NCI-H1105 (cell line): ENCODE data around the gene WDR46.
A peak's percentile ranks its signal among the peaks of the same experiment; 100 is the strongest.
"Not testable (repeated sequence)": the region's sequence is repeated elsewhere in the genome, so short reads cannot be mapped to it uniquely, and the experiment has no call there.

ENCODE experiments used
- DNase-seq: peaks from one replicate; lab custom pipeline; 2025; lab: John Stamatoyannopoulos, UW

Gene WDR46

DNA sequence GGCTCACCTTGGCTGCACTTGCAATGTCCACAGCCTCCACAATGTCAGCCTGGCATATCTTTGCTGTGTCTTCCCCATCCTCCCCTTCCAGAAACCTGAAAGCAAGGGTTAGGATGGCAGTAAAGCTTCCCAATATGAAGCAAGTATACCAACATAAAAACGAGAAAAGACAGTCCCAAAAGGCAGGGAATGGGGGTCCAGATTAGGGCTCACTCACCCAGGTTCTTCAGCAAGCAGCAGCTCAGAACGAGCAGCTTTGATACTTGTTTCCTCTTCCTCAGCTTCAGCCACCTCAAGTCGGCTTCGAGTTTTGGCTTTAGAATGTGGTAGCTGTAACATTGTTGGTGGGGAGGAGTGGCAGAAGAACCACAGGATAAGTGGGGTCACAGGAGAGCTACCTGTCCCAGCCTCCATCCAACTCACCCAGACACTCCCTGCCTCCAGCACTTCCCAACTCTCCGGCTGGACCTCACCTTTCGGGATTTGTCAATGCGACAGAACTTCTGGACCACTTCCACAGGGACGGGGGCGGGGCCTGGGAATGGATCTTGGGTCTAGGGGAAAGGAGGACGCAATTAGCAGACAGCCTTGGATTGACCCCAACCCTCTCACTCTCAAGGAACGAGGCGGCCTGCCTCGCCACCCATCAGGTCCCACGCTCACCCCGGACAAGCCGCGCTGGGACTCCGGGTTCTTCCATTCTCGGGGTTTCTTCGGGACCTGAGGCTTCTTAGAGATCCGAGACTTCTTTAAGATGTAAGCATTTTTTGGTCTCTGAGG, 708 bp downstream of the WDR46 start:
- no peak for DNase-seq

DNA sequence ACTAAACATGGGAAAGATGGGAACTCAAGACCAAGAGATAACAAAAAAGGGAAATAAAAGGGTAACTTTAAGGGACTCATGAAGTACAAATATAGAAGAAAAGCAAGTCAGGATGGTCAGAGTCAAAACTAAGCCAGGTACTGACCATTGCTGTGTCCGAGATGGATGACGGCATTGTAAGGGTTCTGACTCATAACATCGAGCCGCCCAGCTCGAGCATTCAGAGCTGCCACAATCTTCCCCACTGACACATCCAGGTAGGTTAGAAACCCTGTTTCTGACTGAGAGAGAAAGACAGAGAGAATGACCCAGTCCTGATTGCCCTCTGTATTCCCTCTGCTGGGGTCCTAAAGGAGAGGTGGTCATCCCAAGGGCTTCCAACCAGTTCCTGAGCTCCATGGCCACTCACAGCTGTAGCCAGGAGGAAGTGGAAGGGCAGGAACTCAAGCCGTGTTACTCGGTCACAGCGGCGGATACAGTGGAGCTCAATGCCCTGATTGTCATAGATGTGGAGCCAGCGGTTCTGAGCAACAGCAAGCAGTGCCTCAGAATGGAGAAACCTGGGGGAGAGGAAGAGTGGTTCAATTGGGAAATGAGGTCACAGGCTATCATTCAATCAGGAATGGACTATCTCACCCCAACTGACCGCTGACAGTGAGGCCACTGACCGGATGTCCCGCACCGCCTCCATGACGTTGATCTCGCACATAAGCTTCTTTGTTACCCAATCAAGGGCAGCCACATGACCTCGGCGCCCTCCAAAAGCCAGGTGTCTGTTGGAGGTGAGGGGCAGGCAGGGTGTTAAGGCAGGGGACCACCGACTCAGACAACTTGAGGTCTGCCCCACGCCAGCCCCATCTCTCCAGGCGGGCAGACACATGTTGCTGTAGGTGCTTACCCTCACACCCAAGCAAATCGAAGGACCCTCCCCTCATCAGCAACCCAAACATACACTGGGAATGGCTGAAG, 1.8 kb downstream of the WDR46 start:
- DNase-seq, result no peak

DNA sequence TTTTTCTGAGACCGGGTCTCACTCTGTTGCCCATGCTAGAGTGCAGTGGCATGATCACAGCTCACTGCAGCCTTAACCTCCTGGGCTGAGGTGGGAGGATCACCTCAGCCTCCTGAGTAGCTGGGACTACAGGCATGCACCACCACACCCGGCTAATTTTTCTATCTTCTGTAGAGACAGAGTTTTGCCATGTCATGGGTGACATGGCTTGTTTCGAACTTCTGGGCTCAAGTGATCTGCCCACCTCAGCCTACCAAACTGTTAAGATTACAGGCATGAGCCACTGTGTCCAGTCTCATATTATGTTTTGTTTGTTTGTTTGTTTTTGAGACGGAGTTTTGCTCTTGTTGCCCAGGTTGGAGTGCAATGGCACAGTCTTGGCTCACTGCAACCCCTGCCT, 3.8 kb downstream of the WDR46 start:
- DNase-seq, result not testable (repeated sequence)

DNA sequence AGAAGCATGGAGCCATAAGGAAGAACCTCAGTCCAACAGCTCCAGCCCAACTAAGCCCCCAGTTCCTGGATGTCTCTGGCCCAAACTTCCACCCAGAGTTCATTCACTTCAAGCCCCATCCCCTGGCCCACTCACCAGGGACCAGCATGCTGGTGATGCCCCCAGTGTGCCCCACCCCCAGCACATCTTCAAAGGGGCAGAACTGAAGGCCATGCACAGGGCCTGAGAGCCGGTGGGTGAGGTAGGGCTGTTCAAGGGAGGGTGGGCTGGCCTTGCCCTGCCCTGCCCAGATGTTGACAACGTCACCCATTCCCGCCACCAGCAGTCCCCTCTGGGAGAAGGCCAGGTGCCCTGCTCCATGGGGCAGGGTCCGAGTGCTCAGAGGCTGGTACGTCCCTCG, 8.5 kb downstream of the WDR46 start:
- no peak for DNase-seq

DNA sequence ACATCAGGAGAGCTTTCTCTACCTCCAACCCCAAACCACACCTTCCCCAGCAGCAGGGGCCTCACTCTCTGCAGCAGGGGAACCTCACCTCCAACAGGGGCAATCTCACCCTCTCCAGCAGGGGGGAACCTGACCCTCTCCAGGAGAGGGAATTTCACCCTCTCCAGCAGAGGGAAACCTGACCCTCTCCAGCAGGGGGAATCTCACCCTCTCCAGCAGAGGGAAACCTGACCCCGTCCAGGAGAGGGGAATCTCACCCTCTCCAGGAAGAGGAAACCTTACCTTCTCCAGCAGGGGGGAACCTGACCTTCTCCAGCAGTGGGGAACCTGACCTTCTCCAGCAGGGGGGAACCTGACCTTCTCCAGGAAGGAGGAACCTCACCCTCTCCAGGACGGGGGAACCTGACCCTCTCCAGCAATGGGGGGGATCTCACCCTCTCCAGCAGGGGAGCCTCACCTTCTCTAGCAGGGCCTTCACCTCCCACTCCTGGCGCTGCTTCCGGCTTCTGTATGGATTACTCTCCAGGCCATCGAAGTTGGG, 9.0 kb downstream of the WDR46 start:
- peak; percentile 26 for DNase-seq

DNA sequence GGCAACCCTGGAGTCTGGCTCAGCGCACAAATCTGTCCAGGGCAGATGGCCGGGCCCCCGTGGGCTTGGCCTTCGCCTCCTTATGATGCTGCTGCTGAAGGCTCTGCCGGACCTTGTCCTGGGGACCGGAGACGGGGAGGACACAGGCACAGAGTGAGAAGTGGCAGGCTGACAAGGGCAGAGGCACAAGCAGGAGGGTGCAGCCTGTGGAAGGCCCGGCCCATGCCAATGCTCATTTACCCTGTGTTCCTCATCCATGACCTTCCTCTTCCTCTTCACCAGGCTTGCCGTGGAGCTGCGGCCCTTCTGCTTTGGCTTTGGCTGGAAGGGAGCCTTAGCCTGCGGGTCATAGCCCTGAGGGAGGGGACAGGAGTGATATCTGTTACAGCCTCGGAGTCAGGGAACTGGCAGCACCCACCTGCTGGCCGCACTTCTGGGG, 9.8 kb downstream of the WDR46 start:
- no peak for DNase-seq

DNA sequence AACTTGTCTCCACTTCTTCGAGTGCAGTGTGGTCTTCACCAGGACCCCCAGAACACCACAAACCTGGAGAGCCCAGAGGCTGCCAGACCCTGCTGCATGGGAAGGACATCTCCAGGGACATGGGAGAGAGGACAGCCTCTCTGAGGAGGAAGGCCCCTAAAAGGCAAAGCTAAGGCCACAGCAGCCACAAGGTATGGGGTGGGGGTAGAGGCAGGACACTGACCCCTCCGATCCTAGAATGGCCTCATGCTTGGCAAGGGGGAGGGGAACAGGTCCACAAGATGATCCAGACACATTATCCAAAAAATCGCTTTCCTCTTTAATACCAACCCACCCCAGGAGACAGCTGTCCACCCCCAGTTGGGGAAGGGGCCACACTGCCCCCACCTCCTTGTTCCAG, 10.2 kb downstream of the WDR46 start:
- no peak for DNase-seq

DNA sequence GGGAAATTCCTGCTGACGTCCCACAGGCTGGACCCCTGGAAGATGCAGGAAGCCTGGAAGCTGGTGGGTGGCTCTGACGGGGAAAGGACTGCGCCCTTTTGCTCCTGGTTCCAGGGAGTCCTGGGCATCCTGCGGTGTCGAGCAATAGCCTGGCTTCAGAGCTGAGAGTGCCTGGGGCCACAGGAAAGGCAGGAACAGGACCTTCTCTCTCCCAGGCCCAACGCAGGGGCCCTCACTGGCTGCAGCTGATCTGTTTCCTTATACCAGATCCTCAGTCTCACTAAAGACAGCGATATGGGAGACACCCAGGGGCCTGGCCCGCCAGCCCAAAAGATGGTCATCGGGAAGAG, 10.7 kb downstream of the WDR46 start:
- DNase-seq, result no peak

DNA sequence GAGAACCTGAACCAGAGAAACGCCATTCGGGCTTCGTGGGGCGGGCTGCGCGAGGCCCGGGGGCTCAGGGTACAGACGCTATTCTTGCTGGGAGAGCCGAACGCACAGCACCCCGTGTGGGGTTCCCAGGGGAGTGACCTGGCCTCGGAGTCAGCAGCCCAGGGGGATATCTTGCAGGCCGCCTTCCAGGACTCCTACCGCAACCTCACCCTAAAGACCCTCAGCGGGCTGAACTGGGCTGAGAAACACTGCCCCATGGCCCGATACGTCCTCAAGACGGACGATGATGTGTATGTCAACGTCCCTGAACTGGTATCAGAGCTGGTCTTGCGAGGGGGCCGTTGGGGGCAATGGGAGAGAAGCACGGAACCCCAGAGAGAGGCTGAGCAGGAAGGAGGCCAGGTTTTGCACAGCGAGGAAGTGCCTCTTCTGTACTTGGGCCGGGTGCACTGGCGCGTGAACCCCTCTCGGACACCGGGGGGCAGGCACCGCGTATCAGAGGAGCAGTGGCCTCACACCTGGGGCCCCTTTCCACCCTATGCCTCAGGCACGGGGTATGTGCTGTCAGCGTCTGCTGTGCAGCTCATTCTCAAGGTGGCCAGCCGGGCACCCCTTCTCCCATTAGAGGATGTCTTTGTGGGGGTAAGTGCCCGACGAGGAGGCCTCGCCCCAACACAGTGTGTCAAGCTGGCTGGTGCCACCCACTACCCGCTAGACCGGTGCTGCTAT, 11.2 kb downstream of the WDR46 start:
- DNase-seq, result no peak

DNA sequence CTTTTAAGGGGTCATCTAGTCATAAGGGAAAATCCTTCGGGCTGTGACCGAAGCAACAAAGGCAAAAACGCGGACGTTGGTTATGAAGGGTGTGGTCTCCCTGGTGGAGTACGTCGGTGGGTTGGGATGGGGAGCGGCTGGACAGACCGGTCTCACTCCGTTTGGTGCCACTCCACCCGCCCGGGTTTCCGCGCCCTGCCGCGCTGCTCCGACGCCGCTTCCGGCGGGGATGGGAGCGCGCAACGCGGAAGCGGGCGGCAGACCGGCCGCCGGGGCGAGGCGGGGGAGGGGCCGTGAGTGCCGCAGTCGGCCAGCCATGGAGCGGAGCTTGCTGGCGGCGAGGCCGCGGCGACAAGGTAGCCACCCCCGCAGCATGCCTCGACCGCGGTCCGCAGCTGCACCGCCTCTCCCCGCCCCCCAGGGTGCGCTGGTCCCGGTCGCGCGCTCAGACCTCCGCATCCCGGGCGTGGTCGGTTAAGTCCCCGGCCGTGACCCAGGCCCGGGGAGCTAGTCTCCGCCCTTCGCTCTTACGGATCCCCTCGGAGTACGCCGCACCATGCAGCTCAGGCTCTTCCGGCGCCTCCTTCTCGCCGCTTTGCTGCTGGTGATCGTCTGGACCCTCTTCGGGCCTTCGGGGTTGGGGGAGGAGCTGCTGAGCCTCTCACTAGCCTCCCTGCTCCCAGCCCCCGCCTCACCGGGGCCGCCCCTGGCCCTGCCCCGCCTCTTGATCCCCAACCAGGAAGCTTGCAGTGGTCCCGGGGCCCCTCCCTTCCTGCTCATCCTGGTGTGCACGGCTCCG, 12.0 kb downstream of the WDR46 start, which contains the start of gene B3GALT4:
Gene B3GALT4 (plus strand): TSS at position 260 of the 799 bp plus-strand sequence. CDS start 297 bp downstream, at position 557.
- DNase-seq, result peak; percentile 89

DNA sequence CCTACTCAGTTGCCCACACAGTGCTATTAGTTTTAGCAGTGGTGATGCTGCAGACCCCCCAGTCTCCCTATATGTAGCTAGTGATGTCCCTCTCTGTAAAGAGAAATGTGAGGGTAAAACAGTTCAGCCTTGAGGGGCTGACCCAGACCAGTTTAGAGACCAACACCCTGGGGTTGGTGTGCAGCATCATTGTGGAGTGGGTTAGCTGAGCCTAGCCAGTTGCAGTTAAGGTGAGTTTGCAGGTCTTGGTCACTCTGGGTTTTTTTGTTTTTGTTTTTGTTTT, 12.5 kb downstream of the WDR46 start:
- no peak for DNase-seq

DNA sequence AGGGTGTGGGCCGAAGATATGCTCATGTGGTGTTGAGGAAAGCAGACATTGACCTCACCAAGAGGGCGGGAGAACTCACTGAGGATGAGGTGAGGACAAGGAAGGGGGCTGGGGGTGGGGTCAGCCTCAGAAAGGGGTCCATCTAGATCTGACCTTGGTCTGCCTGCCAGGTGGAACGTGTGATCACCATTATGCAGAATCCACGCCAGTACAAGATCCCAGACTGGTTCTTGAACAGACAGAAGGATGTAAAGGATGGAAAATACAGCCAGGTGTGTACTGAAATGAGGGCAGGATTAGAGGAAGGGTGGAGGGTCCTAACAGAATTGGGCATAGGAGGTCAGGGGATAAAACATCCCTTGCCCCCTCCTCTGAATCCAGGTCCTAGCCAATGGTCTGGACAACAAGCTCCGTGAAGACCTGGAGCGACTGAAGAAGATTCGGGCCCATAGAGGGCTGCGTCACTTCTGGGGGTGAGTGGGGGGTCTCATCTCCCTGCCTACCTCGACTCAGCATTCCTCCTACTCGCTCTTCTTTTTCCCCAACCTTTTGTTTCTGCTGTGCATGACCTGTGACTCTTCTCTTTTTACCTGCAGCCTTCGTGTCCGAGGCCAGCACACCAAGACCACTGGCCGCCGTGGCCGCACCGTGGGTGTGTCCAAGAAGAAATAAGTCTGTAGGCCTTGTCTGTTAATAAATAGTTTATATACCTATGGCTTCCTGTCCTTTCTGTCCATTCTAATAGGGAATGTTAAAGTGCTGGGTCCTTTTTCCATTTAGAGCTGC, 13.1 kb downstream of the WDR46 start:
- not testable (repeated sequence) for DNase-seq

DNA sequence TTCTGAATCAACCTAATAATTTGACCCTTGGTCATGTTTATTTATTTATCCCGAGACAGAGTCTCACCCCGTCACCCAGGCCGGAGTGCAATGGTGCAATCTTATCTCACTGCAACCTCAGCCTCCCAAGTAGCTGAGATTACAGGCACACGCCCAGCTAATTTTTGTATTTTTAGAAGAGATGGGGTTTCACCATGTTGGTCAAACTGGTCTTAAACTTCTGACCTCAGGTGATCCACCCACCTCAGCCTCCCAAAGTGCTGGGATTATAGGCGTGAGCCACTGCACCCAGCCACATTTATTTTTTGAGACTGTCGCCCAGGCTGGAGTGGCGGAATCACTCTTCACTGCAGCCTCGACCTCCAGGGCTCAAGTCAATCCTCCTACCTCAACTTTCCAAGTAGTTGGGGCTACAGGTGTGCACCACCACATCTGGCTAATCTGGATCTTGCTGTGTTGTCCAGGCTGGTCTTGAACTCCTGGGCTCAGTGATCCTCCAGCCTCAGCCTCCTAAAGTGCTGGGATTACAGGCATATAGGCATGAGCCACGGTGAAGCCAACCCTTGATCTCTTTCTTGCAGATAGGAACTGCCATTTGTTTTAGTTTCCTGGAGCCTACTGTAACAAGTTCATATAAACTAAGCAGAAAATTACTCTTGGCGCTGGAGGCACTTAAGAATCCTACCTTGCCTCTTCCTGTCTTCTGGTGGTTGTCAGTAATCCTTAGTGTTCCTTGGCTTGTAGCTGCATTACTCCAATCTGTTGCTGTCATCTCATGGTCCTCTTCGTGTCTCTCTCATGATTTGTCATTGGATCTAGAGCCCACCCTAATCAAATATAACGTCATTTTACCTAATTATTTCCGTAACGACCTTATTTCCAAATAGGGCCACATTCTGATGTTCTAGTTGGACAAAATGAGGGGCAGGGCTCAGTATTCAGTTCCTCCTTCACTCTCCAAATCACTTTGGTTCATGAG, 14.8 kb downstream of the WDR46 start:
- DNase-seq, result no peak

DNA sequence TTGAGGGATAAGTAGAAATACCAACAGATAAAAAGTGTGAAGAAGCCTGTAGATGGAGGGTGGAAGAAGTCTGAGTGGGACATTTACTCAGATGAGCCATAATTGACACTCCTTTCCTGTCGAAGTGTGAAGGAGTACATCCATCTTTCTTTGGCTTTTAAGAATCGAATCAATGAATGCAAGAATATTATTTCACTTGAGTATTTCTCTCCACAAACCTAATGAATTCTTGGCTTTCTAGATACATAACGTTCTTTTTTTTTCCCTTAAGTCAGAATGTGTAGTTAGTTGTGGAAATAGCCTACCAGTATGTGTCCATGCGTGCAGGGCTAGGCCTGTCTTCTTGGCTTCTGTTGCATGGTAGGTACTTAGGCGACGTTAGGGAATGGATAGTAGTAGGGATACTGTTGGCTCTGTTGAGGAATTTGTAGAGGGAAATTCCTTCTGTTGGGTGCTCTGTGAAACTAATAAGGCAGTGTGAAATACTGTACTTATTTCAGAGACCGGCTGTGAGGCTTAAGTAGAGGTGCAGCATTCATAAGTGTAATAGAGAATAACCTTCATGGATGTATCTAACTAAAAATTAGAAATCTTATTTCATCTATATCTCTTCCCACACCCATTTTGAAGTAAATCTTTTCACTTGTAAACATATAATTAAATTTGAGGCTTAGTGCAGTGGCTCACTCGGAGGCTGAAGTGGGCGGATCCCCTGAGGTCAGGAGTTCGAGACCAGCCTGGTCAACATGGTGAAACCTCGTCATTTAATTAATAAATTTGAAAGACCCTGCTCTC, 15.7 kb downstream of the WDR46 start:
- DNase-seq, result no peak

DNA sequence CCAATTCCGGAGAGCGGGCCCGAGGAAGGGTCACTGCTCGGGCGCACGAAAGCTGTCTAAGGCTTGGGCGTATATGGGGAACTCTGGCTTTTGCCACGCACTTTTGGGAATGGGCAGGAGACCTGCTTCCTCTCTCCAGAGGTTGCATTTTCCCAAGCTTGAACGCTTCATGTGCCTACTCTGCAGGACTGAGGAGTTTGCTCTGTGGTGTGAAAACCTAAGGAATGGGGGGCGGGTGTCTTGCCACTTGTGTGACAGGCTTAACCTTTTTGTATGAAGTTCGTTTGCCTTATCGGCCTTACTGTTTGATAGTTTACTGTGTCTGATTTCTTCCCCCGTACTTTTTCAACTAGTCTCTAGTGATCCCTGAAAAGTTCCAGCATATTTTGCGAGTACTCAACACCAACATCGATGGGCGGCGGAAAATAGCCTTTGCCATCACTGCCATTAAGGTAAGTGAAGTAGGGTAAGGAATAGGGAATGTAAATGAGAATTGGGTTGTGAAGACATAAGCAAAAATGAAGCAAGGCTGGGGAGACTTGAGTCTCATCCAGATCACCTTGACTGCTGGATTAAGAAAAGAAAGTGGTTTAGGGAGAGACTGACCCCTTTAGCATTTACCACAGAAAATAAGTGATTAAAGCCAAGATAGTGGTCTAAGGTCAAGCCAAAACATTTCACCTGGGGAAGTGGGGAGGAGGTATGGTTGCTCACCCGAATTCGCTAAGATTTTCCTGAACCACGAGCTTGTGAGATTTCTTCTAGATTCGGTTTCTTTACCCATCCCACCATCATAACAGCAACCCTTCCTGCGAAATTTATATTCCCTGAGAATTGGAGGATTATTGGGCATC, 16.5 kb downstream of the WDR46 start:
- DNase-seq, result no peak

DNA sequence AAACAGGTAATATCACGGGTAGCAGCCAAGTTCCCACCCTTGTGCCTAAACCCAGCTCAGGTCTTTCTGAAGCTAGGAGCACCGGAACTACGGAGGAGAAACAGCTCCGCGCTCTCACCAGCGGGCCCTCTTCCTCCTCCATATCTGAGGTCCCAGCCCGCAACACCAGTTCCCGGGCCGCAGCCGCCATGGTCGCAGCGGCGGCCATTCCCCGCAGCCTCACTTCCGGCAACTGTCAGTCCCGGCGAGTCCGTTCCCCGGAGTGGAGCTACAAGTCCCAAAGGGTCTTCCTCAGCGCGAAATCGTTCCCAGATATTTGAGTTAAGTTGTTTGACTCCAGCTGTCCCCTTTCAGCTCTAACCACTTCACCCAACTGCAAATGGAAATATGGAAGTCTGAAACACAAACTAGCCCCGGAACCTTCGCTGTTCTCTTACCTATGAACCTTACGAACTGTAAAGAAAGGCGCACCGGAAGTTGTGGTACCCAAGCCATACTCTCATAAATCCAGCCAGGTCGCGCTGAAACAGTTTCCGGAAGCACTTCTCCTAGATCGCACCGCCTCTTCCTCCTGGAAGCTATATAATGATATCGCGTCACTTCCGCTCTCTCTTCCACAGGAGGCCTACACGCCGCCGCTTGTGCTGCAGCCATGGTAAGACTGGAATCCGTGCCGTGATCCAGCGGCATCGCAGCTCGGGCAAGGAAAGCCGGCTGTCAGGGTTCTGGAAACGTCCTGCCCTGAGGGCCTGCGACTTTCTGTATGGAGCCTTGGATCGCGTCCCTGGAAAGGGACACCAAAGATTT, 17.4 kb downstream of the WDR46 start, which contains the start of the genes RPS18 and VPS52:
Gene RPS18 (plus strand): TSS at position 608 of the 807 bp plus-strand sequence. CDS start 45 bp downstream, at position 653.
Gene VPS52 (minus strand): TSS at position 409 of the 807 bp plus-strand sequence. CDS start 201 bp downstream, at position 208.
- peak; percentile 97 for DNase-seq
